K562 (cell line): Measurements from ENCODE around the gene CRADD. TPM values are rescaled to one million over a fixed set of nuclear protein-coding genes. Genes with fewer than 3 reads are reported as not detected.

Experiments
- ATF7 ChIP-seq: fragments of 450-650 bp; IDR thresholded peaks from 2 replicates; pipeline ENCODE4 v1.7.1; 2014; ENCODE audit warnings: mild to moderate bottlenecking, moderate library complexity
- CBFA2T3 ChIP-seq: fragments of 450-650 bp; IDR thresholded peaks from 2 replicates; pipeline ENCODE4 v1.6.1; 2017
- CLOCK ChIP-seq: fragments of 250-450 bp; sonication (Bioruptor Pico); IDR thresholded peaks from 2 replicates; pipeline ENCODE4 v1.4.0; 2020; ENCODE audit warnings: mild to moderate bottlenecking, moderate library complexity, borderline replicate concordance
- CTCFL ChIP-seq: IDR thresholded peaks from 2 replicates; pipeline ENCODE4 v1.6.1; 2011; ENCODE audit warnings: borderline replicate concordance, low read depth, mild to moderate bottlenecking, moderate library complexity, low read length; ENCODE audit not compliant: insufficient read depth, poor library complexity, severe bottlenecking
- DMBX1 ChIP-seq: fragments of 250-450 bp; sonication (Bioruptor Pico); IDR thresholded peaks from 2 replicates; pipeline ENCODE4 v1.8.0; 2022; ENCODE audit warnings: inconsistent platforms, mild to moderate bottlenecking, moderate library complexity, borderline replicate concordance
- E2F8 ChIP-seq: fragments of 450-650 bp; IDR thresholded peaks from 2 replicates; pipeline ENCODE4 v1.7.1; 2018; ENCODE audit warnings: mild to moderate bottlenecking, low read depth; ENCODE audit not compliant: partially characterized antibody
- HDAC8 ChIP-seq: fragments of 450-650 bp; IDR thresholded peaks from 2 replicates; pipeline ENCODE4 v1.6.1; 2016; ENCODE audit warnings: mild to moderate bottlenecking, missing genetic modification characterization, moderate library complexity, missing compliant biosample characterization
- JUND ChIP-seq, 2 experiments: IDR thresholded peaks; 2 replicates in 1 of 2; 3 replicates in 1 of 2; pipeline ENCODE4 v1.6.1; 2011; ENCODE audit warnings: borderline replicate concordance in 2 of 2, low read depth in 2 of 2, low read length in 2 of 2, improper control_type of control experiment in 1 of 2, missing biosample characterization in 1 of 2, missing genetic modification characterization in 1 of 2, missing genetic modification reagents in 1 of 2
- KDM4B ChIP-seq, 2 experiments: fragments of 450-650 bp in 1 of 2; sonication (generic) in 1 of 2; IDR thresholded peaks; 2 replicates each; pipeline ENCODE4 v1.6.1; 2016 to 2017; ENCODE audit warnings: borderline replicate concordance in 2 of 2, antibody characterized with exemption in 1 of 2, low read depth in 1 of 2, mild to moderate bottlenecking in 1 of 2
- MECOM ChIP-seq: fragments of 250-450 bp; sonication (Bioruptor Pico); IDR thresholded peaks from 2 replicates; pipeline ENCODE4 v1.8.0; 2022; ENCODE audit warnings: inconsistent platforms
- NFE2 ChIP-seq: IDR thresholded peaks from 2 replicates; pipeline ENCODE4 v1.6.1; 2014; ENCODE audit warnings: antibody characterized with exemption, low read depth
- SMARCE1 ChIP-seq: fragments of 450-650 bp; IDR thresholded peaks from 2 replicates; pipeline ENCODE4 v1.7.1; 2016; ENCODE audit warnings: mild to moderate bottlenecking
- UBTF ChIP-seq, 2 experiments: IDR thresholded peaks; 2 replicates each; pipeline ENCODE4 v1.6.1; 2012; ENCODE audit warnings: improper control_type of control experiment in 2 of 2, low read depth in 2 of 2, low read length in 2 of 2, borderline replicate concordance in 1 of 2
- ZNF445 ChIP-seq: fragments of 250-450 bp; sonication (Bioruptor Pico); IDR thresholded peaks from 2 replicates; pipeline ENCODE4 v1.4.0; 2020; ENCODE audit warnings: low read depth, mild to moderate bottlenecking, moderate library complexity
- ZNF511 ChIP-seq: sonication (generic); formaldehyde crosslinking; IDR thresholded peaks from 2 replicates; pipeline ENCODE4 v1.8.0; 2022; ENCODE audit warnings: mild to moderate bottlenecking, missing genetic modification reagents
- polyA plus RNA-seq, 8 experiments: library from polyadenylated mRNA; depleted of rRNA in 4 of 8; stranded (reverse) in 5 of 8; unstranded in 3 of 8; fragments of >200 nt; fragmentation: Nextera tagmentation in 2 of 8; fragmentation: Illumina TruSeq in 1 of 8; extraction: Ambion mirVana in 2 of 8; extraction: Trizol in 1 of 8; gene quantifications; 2 replicates each; pipeline versions ENCODE4 v1.2.1 to v1.2.3, GENCODE V29; 2011 to 2014; ENCODE audit warnings: inconsistent platforms in 1 of 8, missing spikeins in 1 of 8
- total RNA-seq, 7 experiments: library from RNA; depleted of rRNA in 6 of 7; stranded (reverse); fragments of >200 nt in 6 of 7; fragmentation: Illumina TruSeq in 2 of 7; extraction: Trizol in 2 of 7; gene quantifications; 2 replicates each; pipeline versions ENCODE4 v1.2.1 to v1.2.3, GENCODE V29; 2011 to 2021; ENCODE audit warnings: low replicate concordance in 1 of 7

CRADD gene
- total and polyA plus RNA-seq, 9 of the 15 experiments (the other 6 are each of a cell fraction or from before 2014, with no cell fraction given) = 20.5 to 41.1 (median 25.9) TPM

- no peak for TF ChIP-seq ZNF445 (CRISPR knock-in tag)
- TF ChIP-seq ZNF511 (CRISPR knock-in tag) = no peak
- no peak for TF ChIP-seq DMBX1 (CRISPR knock-in tag)
- TF ChIP-seq HDAC8 (tag) = no peak
- TF ChIP-seq CLOCK (CRISPR knock-in tag) = no peak; the same call in 1 of the 2 replicates
- no peak for TF ChIP-seq CTCFL
- TF ChIP-seq SMARCE1 = peak; percentile 50; the same call in 1 of the 2 replicates
- 0 out of 2 replicates have a peak, but pooled peaks have one; percentile 46 for TF ChIP-seq JUND (IDR thresholded peaks at IDR 0.05; ENCODE audit: borderline replicate concordance, low read depth, low read length)
- TF ChIP-seq JUND (tag; IDR thresholded peaks at IDR 0.05; ENCODE audit: borderline replicate concordance, low read depth, low read length) = peak; percentile 38; the same call in 1 of the 3 replicates
- no peak for TF ChIP-seq E2F8
- no peak for TF ChIP-seq MECOM (CRISPR knock-in tag)
- TF ChIP-seq CBFA2T3 = peak; percentile 81
- TF ChIP-seq UBTF (IDR thresholded peaks at IDR 0.05; ENCODE audit: borderline replicate concordance in 1 of 2, low read depth in 2 of 2, low read length in 2 of 2) = no peak
- TF ChIP-seq ATF7 = peak; percentile 25; the same call in 1 of the 2 replicates
- no peak for TF ChIP-seq NFE2
- TF ChIP-seq KDM4B (IDR thresholded peaks at IDR 0.05; ENCODE audit: borderline replicate concordance in 2 of 2, low read depth in 1 of 2) = no peak
These were observed 261.1 kb downstream of the CRADD start (continued) for GRCh38 chr12:93938317-93938716.
